Mesendoderm (in vitro differentiated cells): ENCODE measurements around the gene POLDIP2.

Experiments used
- DNase-seq: peaks from one replicate; pipeline ENCODE4 v3.0.0; 2013
- H2AK5ac ChIP-seq: 2 replicates; pipeline ENCODE4 v1.6.1; 2013; ENCODE audit warnings: low read length, inconsistent platforms
- H2BK120ac ChIP-seq: 2 replicates; pipeline ENCODE4 v1.6.1; 2013; ENCODE audit warnings: low read depth, mild to moderate bottlenecking, low read length, moderate library complexity, mixed read lengths
- H2BK15ac ChIP-seq: replicated peaks from 2 replicates; pipeline ENCODE4 v1.6.1; 2013; ENCODE audit warnings: low read depth, mild to moderate bottlenecking, moderate library complexity
- H2BK5ac ChIP-seq: 2 replicates; pipeline ENCODE4 v1.6.1; 2013; ENCODE audit warnings: low read length, inconsistent platforms
- H3K18ac ChIP-seq: 2 replicates; pipeline ENCODE4 v1.6.1; 2013; ENCODE audit warnings: mild to moderate bottlenecking, low read length, mixed read lengths
- H3K23ac ChIP-seq: one replicate; pipeline ENCODE4 v1.6.1; 2013; ENCODE audit warnings: low read length
- H3K27ac ChIP-seq: 2 replicates; pipeline ENCODE4 v1.5.1; 2013; ENCODE audit warnings: low read depth, mild to moderate bottlenecking, inconsistent platforms, low read length, moderate library complexity
- H3K27me3 ChIP-seq: 2 replicates; pipeline ENCODE4 v1.6.1; 2013; ENCODE audit warnings: low read length, control low read depth, mild to moderate bottlenecking, inconsistent platforms; ENCODE audit not compliant: insufficient read depth, poor library complexity
- H3K36me3 ChIP-seq: 2 replicates; pipeline ENCODE4 v1.6.1; 2013; ENCODE audit warnings: low read length, inconsistent platforms; ENCODE audit not compliant: control insufficient read depth, insufficient read depth
- H3K4ac ChIP-seq: one replicate; pipeline ENCODE4 v1.6.1; 2013; ENCODE audit warnings: low read depth, mild to moderate bottlenecking, low read length, moderate library complexity
- H3K4me1 ChIP-seq: 2 replicates; pipeline ENCODE4 v1.6.1; 2013; ENCODE audit warnings: low read depth, low read length, inconsistent platforms; ENCODE audit not compliant: control insufficient read depth
- H3K4me2 ChIP-seq: 2 replicates; pipeline ENCODE4 v1.6.1; 2013; ENCODE audit warnings: low read length
- H3K4me3 ChIP-seq: 2 replicates; pipeline ENCODE4 v1.5.1; 2013; ENCODE audit warnings: mild to moderate bottlenecking, low read length
- H3K56ac ChIP-seq: one replicate; pipeline ENCODE4 v1.6.1; 2013; ENCODE audit warnings: low read length
- H3K79me1 ChIP-seq: 2 replicates; pipeline ENCODE4 v1.6.1; 2013; ENCODE audit warnings: low read length, inconsistent platforms
- H3K79me2 ChIP-seq: 2 replicates; pipeline ENCODE4 v1.6.1; 2013; ENCODE audit warnings: mild to moderate bottlenecking, low read length; ENCODE audit not compliant: control insufficient read depth, insufficient read depth
- H3K9ac ChIP-seq: 2 replicates; pipeline ENCODE4 v1.6.1; 2013; ENCODE audit warnings: low read length, inconsistent platforms
- H4K5ac ChIP-seq: one replicate; pipeline ENCODE4 v1.6.1; 2013; ENCODE audit warnings: low read length
- H4K8ac ChIP-seq: one replicate; pipeline ENCODE4 v1.6.1; 2013; ENCODE audit warnings: low read depth, mild to moderate bottlenecking, control low read depth, low read length, moderate library complexity
- WGBS: extraction: QIAGEN DNeasy Blood & Tissue Kit; methylation state at CpG from one replicate; pipeline ENCODE4 v1.1.7; 2013; ENCODE audit warnings: low lambda C conversion rate, missing lambda C conversion rate; ENCODE audit not compliant: insufficient coverage; ENCODE audit errors: extremely low coverage; 5-methylcytosine and 5-hydroxymethylcytosine counted together

The POLDIP2 gene

DNA sequence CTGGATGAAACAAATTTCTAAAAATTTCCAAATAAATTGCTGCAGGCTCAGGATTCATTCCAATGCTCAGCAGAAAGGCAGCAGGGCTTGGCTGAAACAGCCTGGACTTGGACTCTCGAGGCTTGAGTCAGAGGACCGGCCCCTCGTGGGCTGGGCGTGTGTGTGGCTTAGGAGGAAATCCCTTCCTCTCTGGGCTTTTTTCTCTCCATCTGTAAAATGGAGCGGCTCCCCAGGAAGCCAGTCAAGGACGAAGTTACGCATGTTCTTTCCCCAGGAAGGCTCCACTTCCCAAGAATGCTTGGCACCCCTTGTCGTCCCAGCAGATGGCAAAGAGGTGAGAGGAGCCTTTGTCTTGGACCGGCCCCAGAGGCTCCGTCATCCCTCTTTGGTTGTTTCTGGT lies 35.2 kb upstream of the POLDIP2 start:
- H3K27ac ChIP-seq = no peak overlapping the region
- DNase-seq = no peak
- no peak overlapping the region for H3K4me3 ChIP-seq
- H2BK15ac ChIP-seq = no peak overlapping the region
- H3K27me3 ChIP-seq = no peaks in the 10 kb centered on the region
- H2AK5ac ChIP-seq = no peak overlapping the region
- WGBS = no CpG with 5 or more reads among the region's 10 CpGs
- H3K56ac ChIP-seq = no peak overlapping the region
- no peak overlapping the region for H3K9ac ChIP-seq
- H2BK5ac ChIP-seq = no peak overlapping the region
- H3K4me1 ChIP-seq = peaks cover 22% of the 10 kb centered on the region
- no peak overlapping the region for H2BK120ac ChIP-seq
- no peaks in the 10 kb centered on the region for H3K79me2 ChIP-seq
- no peak overlapping the region for H3K18ac ChIP-seq
- H4K5ac ChIP-seq = no peak overlapping the region
- H3K36me3 ChIP-seq = no peaks in the 10 kb centered on the region
- H3K4ac ChIP-seq = no peak overlapping the region
- H4K8ac ChIP-seq = no peak overlapping the region
- no peaks in the 10 kb centered on the region for H3K79me1 ChIP-seq
- no peak overlapping the region for H3K23ac ChIP-seq
- no peak overlapping the region for H3K4me2 ChIP-seq

DNA sequence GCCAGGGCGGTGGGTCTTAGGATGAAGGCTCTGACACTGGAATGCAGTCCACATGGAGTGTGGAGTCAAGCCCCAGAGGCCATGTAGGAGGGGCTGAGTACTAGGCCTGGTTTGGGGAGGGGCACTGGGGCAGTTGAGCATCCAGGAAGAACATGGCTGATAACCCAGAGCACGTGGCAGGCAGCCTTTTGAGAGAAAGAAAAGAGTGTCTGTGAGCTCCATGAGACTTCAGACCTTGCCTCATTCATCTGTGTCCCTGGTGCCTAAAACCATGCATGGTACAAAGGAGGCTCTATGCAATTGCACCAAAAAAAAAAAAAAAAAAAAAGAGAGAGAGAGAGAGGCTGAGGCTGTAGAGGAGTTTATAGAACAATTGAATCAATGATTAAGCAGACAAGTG lies 34.1 kb upstream of the POLDIP2 start:
- H3K79me2 ChIP-seq = no peaks in the 10 kb centered on the region
- no peak overlapping the region for H3K9ac ChIP-seq
- H3K4ac ChIP-seq = no peak overlapping the region
- peaks cover 19% of the 10 kb centered on the region for H3K4me1 ChIP-seq
- no peak overlapping the region for H2BK15ac ChIP-seq
- H3K56ac ChIP-seq = no peak overlapping the region
- no peak overlapping the region for H3K18ac ChIP-seq
- WGBS = no CpG with 5 or more reads among the region's 2 CpGs
- H3K23ac ChIP-seq = no peak overlapping the region
- no peak overlapping the region for H2BK5ac ChIP-seq
- H4K5ac ChIP-seq = no peak overlapping the region
- no peaks in the 10 kb centered on the region for H3K79me1 ChIP-seq
- no peak for DNase-seq
- no peaks in the 10 kb centered on the region for H3K27me3 ChIP-seq
- H3K4me3 ChIP-seq = no peak overlapping the region
- H3K4me2 ChIP-seq = no peak overlapping the region
- no peak overlapping the region for H4K8ac ChIP-seq
- no peak overlapping the region for H2AK5ac ChIP-seq
- no peak overlapping the region for H2BK120ac ChIP-seq
- H3K36me3 ChIP-seq = no peaks in the 10 kb centered on the region
- no peak overlapping the region for H3K27ac ChIP-seq

DNA sequence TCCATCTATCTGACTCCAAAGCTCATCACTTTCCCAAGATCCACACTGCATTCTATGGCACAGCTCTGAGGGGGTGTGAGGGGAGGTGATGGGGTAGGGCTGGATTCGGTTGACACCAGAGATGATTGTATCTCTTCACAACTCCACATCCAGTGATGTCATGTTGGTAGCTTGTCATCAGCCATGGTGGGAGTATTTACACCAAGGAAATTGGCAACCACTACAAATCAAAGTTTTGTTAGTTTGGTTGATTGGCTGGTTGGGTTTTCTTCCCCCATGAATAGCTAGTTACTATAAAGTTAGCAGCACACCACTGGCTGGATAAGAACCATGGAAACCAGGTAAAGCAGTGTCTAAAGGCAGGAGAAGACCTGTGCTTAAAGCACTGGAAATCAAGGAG lies 33.7 kb upstream of the POLDIP2 start:
- peaks cover 19% of the 10 kb centered on the region for H3K4me1 ChIP-seq
- no peaks in the 10 kb centered on the region for H3K27me3 ChIP-seq
- H3K36me3 ChIP-seq = no peaks in the 10 kb centered on the region
- DNase-seq = no peak
- no peak overlapping the region for H3K18ac ChIP-seq
- H3K4ac ChIP-seq = no peak overlapping the region
- H3K79me1 ChIP-seq = no peaks in the 10 kb centered on the region
- no CpG with 5 or more reads among the region's 1 CpG for WGBS
- H2BK15ac ChIP-seq = no peak overlapping the region
- H3K4me2 ChIP-seq = no peak overlapping the region
- no peak overlapping the region for H3K27ac ChIP-seq
- H3K9ac ChIP-seq = no peak overlapping the region
- no peak overlapping the region for H2BK5ac ChIP-seq
- H2BK120ac ChIP-seq = no peak overlapping the region
- no peak overlapping the region for H3K4me3 ChIP-seq
- no peaks in the 10 kb centered on the region for H3K79me2 ChIP-seq
- H4K5ac ChIP-seq = no peak overlapping the region
- H3K56ac ChIP-seq = no peak overlapping the region
- H2AK5ac ChIP-seq = no peak overlapping the region
- H3K23ac ChIP-seq = no peak overlapping the region
- H4K8ac ChIP-seq = no peak overlapping the region

DNA sequence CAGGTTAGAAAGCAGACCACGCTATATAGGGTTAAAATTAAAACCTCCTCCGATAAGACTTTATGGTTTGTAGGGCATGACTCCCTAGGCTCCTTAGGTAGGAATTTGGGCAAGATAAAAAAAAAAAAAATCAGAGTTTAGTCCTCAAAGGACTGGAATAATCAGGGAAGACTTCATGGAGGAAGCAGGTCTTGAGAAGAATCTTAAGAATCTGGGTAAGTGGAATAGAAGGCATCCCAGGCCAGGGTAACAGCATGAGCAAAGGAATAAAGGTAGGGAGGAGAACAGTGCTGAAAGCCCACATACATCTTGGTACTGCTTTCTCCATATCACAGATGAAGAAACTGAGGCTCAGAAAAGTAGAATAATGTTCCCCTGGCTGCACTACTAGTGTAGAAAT lies 33.2 kb upstream of the POLDIP2 start:
- Histone ChIP-seq H3K27ac (no peak overlapping the region), H3K27me3 (no peaks in the 10 kb centered on the region), H3K36me3 (no peaks in the 10 kb centered on the region)

DNA sequence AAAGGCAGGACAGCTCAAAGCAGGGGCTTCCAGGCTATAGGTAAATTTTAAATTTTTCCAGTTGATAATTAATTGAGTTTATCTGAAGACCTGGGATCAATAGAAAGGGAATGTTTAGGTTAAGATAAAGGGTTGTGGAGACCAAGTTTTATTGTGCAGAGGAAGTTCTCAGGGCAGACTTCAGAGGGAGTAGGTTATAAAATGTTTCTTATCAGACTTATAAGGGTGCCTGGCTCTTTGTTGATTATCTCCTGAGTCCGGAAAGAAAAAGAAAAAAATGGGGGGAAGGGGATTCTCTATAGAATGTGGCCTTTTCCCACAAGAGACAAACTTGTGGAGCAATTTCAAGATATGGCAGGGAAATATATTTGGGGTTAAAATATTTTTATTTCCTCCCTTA lies 32.8 kb upstream of the POLDIP2 start:
- Histone ChIP-seq H4K5ac (no peak overlapping the region), H3K4me3 (no peak overlapping the region), H3K18ac (no peak overlapping the region), H3K27me3 (peaks cover 2% of the 10 kb centered on the region), H2BK5ac (no peak overlapping the region), H3K4me1 (peaks cover 11% of the 10 kb centered on the region), H3K36me3 (no peaks in the 10 kb centered on the region), H3K9ac (no peak overlapping the region), H3K27ac (no peak overlapping the region), H3K56ac (no peak overlapping the region), H3K79me2 (no peaks in the 10 kb centered on the region), H2BK15ac (no peak overlapping the region), H2AK5ac (no peak overlapping the region), H3K4ac (no peak overlapping the region), H2BK120ac (no peak overlapping the region), H3K23ac (no peak overlapping the region), H3K79me1 (no peaks in the 10 kb centered on the region), H4K8ac (no peak overlapping the region), H3K4me2 (no peak overlapping the region)
- no peak for DNase-seq
- WGBS = no CpG with 5 or more reads among the region's 1 CpG

More for the DNA sequence above, 33.2 kb upstream of the POLDIP2 start:
- Histone ChIP-seq H2BK5ac (no peak overlapping the region), H3K56ac (no peak overlapping the region), H3K4me2 (no peak overlapping the region), H3K79me1 (no peaks in the 10 kb centered on the region), H2BK15ac (no peak overlapping the region), H3K79me2 (no peaks in the 10 kb centered on the region), H3K4ac (no peak overlapping the region), H3K4me3 (no peak overlapping the region), H3K9ac (no peak overlapping the region), H4K5ac (no peak overlapping the region), H2AK5ac (no peak overlapping the region), H3K4me1 (peaks cover 14% of the 10 kb centered on the region), H2BK120ac (no peak overlapping the region), H4K8ac (no peak overlapping the region), H3K18ac (no peak overlapping the region), H3K23ac (no peak overlapping the region)
- no peak for DNase-seq
- no CpG with 5 or more reads among the region's 2 CpGs for WGBS

DNA sequence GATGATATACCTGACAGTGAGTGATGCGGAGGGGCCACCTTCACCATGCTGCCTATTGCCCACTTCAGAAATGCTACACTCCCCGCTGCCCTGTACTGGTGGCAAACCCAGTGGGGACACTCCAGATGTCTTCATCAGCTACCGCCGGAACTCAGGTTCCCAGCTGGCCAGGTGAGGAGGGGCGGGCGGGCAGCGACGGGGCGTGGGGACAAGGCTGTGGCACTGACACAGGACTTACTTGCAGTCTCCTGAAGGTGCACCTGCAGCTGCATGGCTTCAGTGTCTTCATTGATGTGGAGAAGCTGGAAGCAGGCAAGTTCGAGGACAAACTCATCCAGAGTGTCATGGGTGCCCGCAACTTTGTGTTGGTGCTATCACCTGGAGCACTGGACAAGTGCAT lies 30.8 kb upstream of the POLDIP2 start:
- no peak overlapping the region for H4K8ac ChIP-seq
- H2BK15ac ChIP-seq = no peak overlapping the region
- H3K36me3 ChIP-seq = no peaks in the 10 kb centered on the region
- H3K27ac ChIP-seq = no peak overlapping the region
- H3K4ac ChIP-seq = no peak overlapping the region
- no peaks in the 10 kb centered on the region for H3K79me2 ChIP-seq
- WGBS = no CpG with 5 or more reads among the region's 11 CpGs
- H3K23ac ChIP-seq = no peak overlapping the region
- DNase-seq = no peak
- H3K27me3 ChIP-seq = peaks cover 2% of the 10 kb centered on the region
- no peak overlapping the region for H2BK120ac ChIP-seq
- H3K79me1 ChIP-seq = no peaks in the 10 kb centered on the region
- no peak overlapping the region for H3K56ac ChIP-seq
- H3K18ac ChIP-seq = no peak overlapping the region
- no peak overlapping the region for H3K4me3 ChIP-seq
- H3K4me2 ChIP-seq = no peak overlapping the region
- H2BK5ac ChIP-seq = no peak overlapping the region
- no peak overlapping the region for H3K9ac ChIP-seq
- no peaks in the 10 kb centered on the region for H3K4me1 ChIP-seq
- H2AK5ac ChIP-seq = no peak overlapping the region
- H4K5ac ChIP-seq = no peak overlapping the region
